Stimulated activated CD4-positive, alpha-beta T cell treated with anti-CD3 and anti-CD28 coated beads, Interleukin-4, amount 100 ng/mL, for 4 hours (primary cell): ENCODE measurements around the gene GTSE1.

ENCODE experiments used
- DNase-seq, 2 experiments: peaks; one replicate each; pipeline ENCODE4 v3.0.0-alpha.2; 2020

Gene GTSE1

GRCh38 chr22:46330426-46330825 lies 33.8 kb downstream of the GTSE1 start:
- no peak for DNase-seq

- no peak for DNase-seq
Observed at GRCh38 chr22:46331496-46331895, 34.8 kb downstream of the GTSE1 start.

GRCh38 chr22:46335201-46336118 lies 38.8 kb downstream of the GTSE1 start, which contains the start of gene TRMU:
Gene TRMU, plus strand, starts transcription at chr22:46335714. Its CDS starts 51 bp downstream, at chr22:46335765.
- DNase-seq: peak; percentile 69 to 77

GRCh38 chr22:46336119-46337078 lies 39.7 kb downstream of the GTSE1 start:
- DNase-seq: peak in 1 of 2 experiments; percentile 5

- no peak for DNase-seq
Observed at GRCh38 chr22:46337870-46338269, 41.2 kb downstream of the GTSE1 start.

GRCh38 chr22:46338636-46339035 lies 42.0 kb downstream of the GTSE1 start:
- DNase-seq: no peak

- no peak for DNase-seq
Observed at GRCh38 chr22:46339956-46340355, 43.3 kb downstream of the GTSE1 start.

GRCh38 chr22:46340676-46341075 lies 44.0 kb downstream of the GTSE1 start:
- DNase-seq: no peak

- no peak for DNase-seq
Observed at GRCh38 chr22:46346680-46347405, 50.2 kb downstream of the GTSE1 start.

- no peak for DNase-seq
Observed at GRCh38 chr22:46347646-46348045, 51.0 kb downstream of the GTSE1 start.

GRCh38 chr22:46348099-46348695 lies 51.5 kb downstream of the GTSE1 start:
- DNase-seq: no peak

- DNase-seq: no peak
Observed at GRCh38 chr22:46349238-46349637, 52.6 kb downstream of the GTSE1 start.

GRCh38 chr22:46349681-46350080 lies 53.0 kb downstream of the GTSE1 start:
- DNase-seq: no peak

GRCh38 chr22:46350121-46350520 lies 53.5 kb downstream of the GTSE1 start:
- no peak for DNase-seq

GRCh38 chr22:46350646-46351045 lies 54.0 kb downstream of the GTSE1 start:
- DNase-seq: no peak

- no peak for DNase-seq
Observed at GRCh38 chr22:46351131-46351735, 54.6 kb downstream of the GTSE1 start.

GRCh38 chr22:46351767-46352166 lies 55.1 kb downstream of the GTSE1 start:
- DNase-seq: no peak

GRCh38 chr22:46352276-46352675 lies 55.6 kb downstream of the GTSE1 start:
- no peak for DNase-seq

GRCh38 chr22:46352691-46353386 lies 56.2 kb downstream of the GTSE1 start:
- no peak for DNase-seq

- DNase-seq: no peak
Observed at GRCh38 chr22:46353483-46354105, 56.9 kb downstream of the GTSE1 start.
